PC-9 (cell line): ENCODE measurements around the gene PPP1R16B. TPM values are rescaled to one million over a fixed set of nuclear protein-coding genes. Genes with fewer than 3 reads are reported as not detected.
"Not testable (repeated sequence)": the region's sequence is repeated elsewhere in the genome, so short reads cannot be mapped to it uniquely, and the experiment has no call there.

Experiments used
- BruUV-seq: library from RNA; stranded (reverse); fragments of 400-500 nt; replicated peaks from 2 replicates; lab custom pipeline; 2021; lab: Mats Ljungman, UMichigan
- CTCF ChIA-PET: fragments of 300-600 bp; sonication (Branson Sonifier 250); formaldehyde crosslinking; loops from one replicate; lab custom pipeline; 2022; ENCODE audit warnings: antibody characterized with exemption; lab: Charles Lee
- POLR2A ChIA-PET: fragments of 300-600 bp; sonication (Branson Sonifier 250); formaldehyde crosslinking; loops from one replicate; lab custom pipeline; 2022; ENCODE audit warnings: antibody characterized with exemption; ENCODE audit not compliant: unreplicated experiment; lab: Charles Lee
- DNase-seq, 2 experiments: peaks; one replicate each; pipeline versions ENCODE4 v3.0.0 to v3.0.0-alpha.2; 2015 to 2022; ENCODE audit warnings: mixed read lengths in 1 of 2
- H2AFZ ChIP-seq: fragments of 200-600 bp; sonication (generic); 2 replicates; pipeline ENCODE4 v1.8.1; 2017; ENCODE audit warnings: antibody characterized with exemption
- H3F3A ChIP-seq: fragments of 200-600 bp; sonication (generic); 2 replicates; pipeline ENCODE4 v1.8.1; 2017; ENCODE audit warnings: antibody characterized with exemption, mild to moderate bottlenecking, low read depth; ENCODE audit not compliant: insufficient read depth
- H3K27ac ChIP-seq: fragments of 200-600 bp; sonication (generic); 2 replicates; pipeline ENCODE4 v1.6.1; 2016; ENCODE audit warnings: mixed run types
- H3K27me3 ChIP-seq: fragments of 200-600 bp; sonication (generic); 2 replicates; pipeline ENCODE4 v1.6.1; 2016; ENCODE audit warnings: low read depth, mixed run types; ENCODE audit not compliant: insufficient read depth
- H3K36me3 ChIP-seq: fragments of 200-600 bp; sonication (generic); 2 replicates; pipeline ENCODE4 v1.6.1; 2016; ENCODE audit warnings: low read depth, mixed run types
- H3K4me1 ChIP-seq: fragments of 200-600 bp; sonication (generic); replicated peaks from 2 replicates; pipeline ENCODE4 v1.6.1; 2016; ENCODE audit warnings: mixed run types; ENCODE audit not compliant: insufficient read depth
- H3K4me2 ChIP-seq: fragments of 200-600 bp; sonication (generic); 2 replicates; pipeline ENCODE4 v1.6.1; 2017; ENCODE audit warnings: mixed run types
- H3K4me3 ChIP-seq: fragments of 200-600 bp; sonication (generic); 2 replicates; pipeline ENCODE4 v1.6.1; 2016; ENCODE audit warnings: mixed run types
- H3K79me2 ChIP-seq: fragments of 200-600 bp; sonication (generic); 2 replicates; pipeline ENCODE4 v1.6.1; 2017; ENCODE audit warnings: low read depth, mixed run types
- H3K9me2 ChIP-seq: fragments of 200-600 bp; sonication (generic); 2 replicates; pipeline ENCODE4 v1.8.1; 2017; ENCODE audit warnings: mild to moderate bottlenecking; ENCODE audit not compliant: insufficient read depth
- H3K9me3 ChIP-seq: fragments of 200-600 bp; sonication (generic); 2 replicates; pipeline ENCODE4 v1.8.1; 2016; ENCODE audit warnings: low read depth; ENCODE audit not compliant: insufficient read depth
- H4K20me1 ChIP-seq: fragments of 200-600 bp; sonication (generic); 2 replicates; pipeline ENCODE4 v1.8.1; 2017; ENCODE audit not compliant: insufficient read depth
- EZH2 ChIP-seq: fragments of 200-600 bp; sonication (generic); IDR thresholded peaks from 2 replicates; pipeline ENCODE4 v1.8.0; 2017; ENCODE audit warnings: antibody characterized with exemption, low read depth
- intact Hi-C: fragments of 100-400 bp; cut with micrococcal nuclease; formaldehyde crosslinking; loops from one replicate; pipeline ENCODE4 v1.10.0; 2022; ENCODE audit not compliant: unreplicated experiment
- total RNA-seq: library from RNA; stranded (reverse); gene quantifications from 2 replicates; pipeline ENCODE4 v1.2.3, GENCODE V29; 2021
- TF ChIP-seq, protein P1 (sequence below): fragments of 200-600 bp; sonication (generic); conservative IDR thresholded peaks from 2 replicates; pipeline ENCODE4 v1.6.1; 2017; ENCODE audit warnings: mixed run types, antibody characterized with exemption, mild to moderate bottlenecking, moderate library complexity

Gene PPP1R16B
- total RNA-seq, 1 experiment from 2014 or later = not detected

DNA sequence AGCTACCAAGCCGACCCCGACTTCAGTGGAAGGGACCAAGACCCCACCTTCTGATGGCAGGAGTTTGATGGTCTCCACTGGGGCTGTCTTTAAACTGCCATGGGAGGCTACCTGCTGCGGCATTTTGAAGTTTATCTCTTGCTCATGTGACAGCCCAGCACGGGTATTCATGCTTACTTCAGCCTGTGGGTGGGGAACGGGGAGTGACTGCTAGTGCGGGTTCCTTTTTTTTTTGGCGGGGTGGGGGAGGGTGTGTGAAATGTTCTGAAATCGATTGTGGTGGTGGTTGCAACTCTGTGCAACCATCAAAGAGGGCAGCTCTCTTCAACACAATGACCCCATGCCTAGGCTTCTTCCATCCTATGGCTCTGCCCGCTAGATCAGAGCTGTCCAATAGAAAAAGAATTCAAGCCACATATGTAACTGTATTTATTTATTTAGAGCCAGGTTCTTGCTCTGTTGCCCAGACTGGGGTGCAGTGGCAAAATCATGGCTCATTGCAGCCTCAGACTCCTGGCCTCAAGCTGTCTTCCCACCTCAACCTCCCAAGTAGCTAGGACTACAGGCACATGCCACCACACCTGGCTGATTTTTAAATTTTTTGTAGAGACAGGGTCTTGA, 53.7 kb downstream of the PPP1R16B start:
- H3K4me3 ChIP-seq = no peak overlapping the region
- H3K27ac ChIP-seq = no peak overlapping the region
- DNase-seq = no peak
- H3K4me1 ChIP-seq = no peaks in the 10 kb centered on the region
- no peaks in the 10 kb centered on the region for H3F3A ChIP-seq
- ChIA-PET POLR2A (interaction anchor here (0.7 kb wide), 1 partner anchor 110 kb away, joined by 4 read pairs; no protein-coding TSS in a partner anchor), CTCF (no interaction called here)
- no peaks in the 10 kb centered on the region for H3K36me3 ChIP-seq
- no peaks in the 10 kb centered on the region for H4K20me1 ChIP-seq
- no peaks in the 10 kb centered on the region for H3K79me2 ChIP-seq
- H3K27me3 ChIP-seq = peaks cover 10% of the 10 kb centered on the region; the same call in 1 of the 2 replicates
- H3K9me2 ChIP-seq = no peaks in the 10 kb centered on the region
- intact Hi-C loops = no loop called here
- TF ChIP-seq, protein P1, sequence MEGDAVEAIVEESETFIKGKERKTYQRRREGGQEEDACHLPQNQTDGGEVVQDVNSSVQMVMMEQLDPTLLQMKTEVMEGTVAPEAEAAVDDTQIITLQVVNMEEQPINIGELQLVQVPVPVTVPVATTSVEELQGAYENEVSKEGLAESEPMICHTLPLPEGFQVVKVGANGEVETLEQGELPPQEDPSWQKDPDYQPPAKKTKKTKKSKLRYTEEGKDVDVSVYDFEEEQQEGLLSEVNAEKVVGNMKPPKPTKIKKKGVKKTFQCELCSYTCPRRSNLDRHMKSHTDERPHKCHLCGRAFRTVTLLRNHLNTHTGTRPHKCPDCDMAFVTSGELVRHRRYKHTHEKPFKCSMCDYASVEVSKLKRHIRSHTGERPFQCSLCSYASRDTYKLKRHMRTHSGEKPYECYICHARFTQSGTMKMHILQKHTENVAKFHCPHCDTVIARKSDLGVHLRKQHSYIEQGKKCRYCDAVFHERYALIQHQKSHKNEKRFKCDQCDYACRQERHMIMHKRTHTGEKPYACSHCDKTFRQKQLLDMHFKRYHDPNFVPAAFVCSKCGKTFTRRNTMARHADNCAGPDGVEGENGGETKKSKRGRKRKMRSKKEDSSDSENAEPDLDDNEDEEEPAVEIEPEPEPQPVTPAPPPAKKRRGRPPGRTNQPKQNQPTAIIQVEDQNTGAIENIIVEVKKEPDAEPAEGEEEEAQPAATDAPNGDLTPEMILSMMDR = no peak
- TF ChIP-seq EZH2 = no peak
- no peak overlapping the region for H2AFZ ChIP-seq
- no peak overlapping the region for H3K4me2 ChIP-seq
- no TSS peak for BruUV-seq
- H3K9me3 ChIP-seq = no peaks in the 10 kb centered on the region

DNA sequence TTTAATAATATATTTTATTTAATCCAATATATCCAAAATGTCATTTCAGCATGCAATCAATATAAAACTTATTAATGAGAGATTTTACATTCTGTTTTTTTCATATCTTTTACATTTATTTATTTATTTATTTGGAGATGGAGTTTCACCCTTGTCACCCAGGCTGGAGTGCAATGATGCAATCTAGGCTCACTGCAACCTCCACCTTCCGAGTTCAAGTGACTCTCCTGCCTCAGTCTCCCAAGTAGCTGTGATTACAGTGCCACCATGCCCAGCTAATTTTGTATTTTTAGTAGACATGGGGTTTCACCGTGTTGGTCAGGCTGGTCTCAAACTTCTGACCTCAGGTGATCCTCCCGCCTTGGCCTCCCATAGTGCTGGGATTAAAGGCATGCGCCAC, 54.4 kb downstream of the PPP1R16B start:
- intact Hi-C loops, DNase-seq, H4K20me1 ChIP-seq, H3K4me3 ChIP-seq, H3K9me3 ChIP-seq, CTCF ChIA-PET, BruUV-seq, H3F3A ChIP-seq, H2AFZ ChIP-seq, H3K4me1 ChIP-seq, H3K9me2 ChIP-seq, H3K27ac ChIP-seq, H3K79me2 ChIP-seq, H3K4me2 ChIP-seq, H3K36me3 ChIP-seq: not testable (repeated sequence)
- peaks cover 10% of the 10 kb centered on the region; the same call in 1 of the 2 replicates for H3K27me3 ChIP-seq
- POLR2A ChIA-PET = interaction anchor here (0.7 kb wide), 1 partner anchor 111 kb away, joined by 4 read pairs; no protein-coding TSS in a partner anchor

DNA sequence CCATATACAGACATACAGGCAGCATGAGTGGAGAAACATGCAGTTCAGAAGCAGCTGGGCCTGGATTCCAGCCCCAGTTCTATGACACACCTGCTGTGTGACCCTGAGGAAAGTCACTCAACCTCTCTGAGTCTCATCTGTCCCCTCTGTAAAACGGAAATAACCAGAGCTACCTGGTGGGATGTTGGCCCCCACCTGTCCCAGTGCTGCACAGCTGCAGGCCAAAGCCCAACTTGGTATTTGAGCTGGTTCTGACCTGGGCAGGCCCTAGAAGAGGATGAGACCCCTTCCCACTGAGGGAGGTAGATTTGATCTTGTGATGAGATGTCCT, 55.5 kb downstream of the PPP1R16B start:
- Histone ChIP-seq H3K4me2 (no peak overlapping the region), H3K4me3 (no peak overlapping the region), H3K79me2 (no peaks in the 10 kb centered on the region), H3K27ac (no peak overlapping the region), H3K4me1 (no peaks in the 10 kb centered on the region), H3K9me3 (no peaks in the 10 kb centered on the region), H2AFZ (no peak overlapping the region), H3K27me3 (peaks cover 10% of the 10 kb centered on the region; the same call in 1 of the 2 replicates), H3F3A (no peaks in the 10 kb centered on the region), H4K20me1 (no peaks in the 10 kb centered on the region), H3K9me2 (no peaks in the 10 kb centered on the region), H3K36me3 (no peaks in the 10 kb centered on the region)
- no peak for TF ChIP-seq EZH2
- TF ChIP-seq, protein P1 = no peak
- intact Hi-C loops = no loop called here
- ChIA-PET POLR2A (no interaction called here), CTCF (interaction anchor here (0.5 to 1.2 kb wide), 3 partner anchors 21 to 188 kb away, joined by 3 to 4 read pairs (median 4); no protein-coding TSS in a partner anchor)
- BruUV-seq = no TSS peak
- no peak for DNase-seq

DNA sequence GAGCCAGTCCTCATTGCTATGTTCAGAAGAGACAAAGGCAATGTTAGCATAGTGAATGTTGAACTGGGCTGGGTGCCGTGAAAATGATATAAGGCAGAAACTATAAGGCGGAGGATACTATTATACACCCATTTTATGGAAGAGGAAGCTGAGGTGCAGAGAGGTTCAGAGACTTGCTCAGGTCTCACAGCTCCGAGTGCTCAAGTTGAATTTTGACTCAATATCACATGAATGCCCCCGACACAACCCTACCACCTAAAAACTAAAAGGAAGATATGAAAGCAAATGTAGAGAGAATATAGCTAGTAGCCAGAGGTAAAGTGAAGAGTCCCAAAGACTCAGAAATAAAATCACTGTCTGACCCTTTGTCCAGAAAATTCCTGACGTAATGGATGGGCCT, 56.7 kb downstream of the PPP1R16B start:
- H2AFZ ChIP-seq = no peak overlapping the region
- H3K4me2 ChIP-seq = no peak overlapping the region
- H3K27me3 ChIP-seq = peaks cover 10% of the 10 kb centered on the region; the same call in 1 of the 2 replicates
- no peaks in the 10 kb centered on the region for H3F3A ChIP-seq
- intact Hi-C loops = no loop called here
- no peaks in the 10 kb centered on the region for H3K36me3 ChIP-seq
- ChIA-PET CTCF (no interaction called here), POLR2A (no interaction called here)
- no TSS peak for BruUV-seq
- TF ChIP-seq, protein P1 = no peak
- TF ChIP-seq EZH2 = no peak
- DNase-seq = no peak
- H3K27ac ChIP-seq = no peak overlapping the region
- no peaks in the 10 kb centered on the region for H3K4me1 ChIP-seq
- no peak overlapping the region for H3K4me3 ChIP-seq
- H3K9me3 ChIP-seq = no peaks in the 10 kb centered on the region
- H4K20me1 ChIP-seq = no peaks in the 10 kb centered on the region
- H3K9me2 ChIP-seq = no peaks in the 10 kb centered on the region
- no peaks in the 10 kb centered on the region for H3K79me2 ChIP-seq
